Stimulated activated memory B cell treated with anti-CD40 and anti-IgM and Interleukin-4, amounts not matched to agents 10 μg/mL and 1 μg/mL and 100 μg/mL, for 72 hours (primary cell): ENCODE measurements around the gene ZFY.
A peak's percentile ranks its signal among the peaks of the same experiment; 100 is the strongest.
"Not testable (repeated sequence)": the region's sequence is repeated elsewhere in the genome, so short reads cannot be mapped to it uniquely, and the experiment has no call there.

ENCODE experiments used
- ATAC-seq: fragments of 150-1000 bp; cut with Tn5 transposase; 2 replicates; pipeline ENCODE4 v1.10.0; 2021
- H3K27ac Mint-ChIP-seq: one replicate; pipeline ENCODE4 v1.8.0; 2022; ENCODE audit warnings: mild to moderate bottlenecking, mixed read lengths
- H3K27me3 Mint-ChIP-seq: one replicate; pipeline ENCODE4 v1.8.0; 2022; ENCODE audit warnings: mixed read lengths
- H3K36me3 Mint-ChIP-seq: one replicate; pipeline ENCODE4 v1.8.0; 2022; ENCODE audit warnings: mixed read lengths
- H3K4me1 Mint-ChIP-seq: one replicate; pipeline ENCODE4 v1.8.0; 2022; ENCODE audit warnings: mixed read lengths
- H3K4me3 Mint-ChIP-seq: one replicate; pipeline ENCODE4 v1.8.0; 2022; ENCODE audit warnings: mild to moderate bottlenecking, moderate library complexity, mixed read lengths
- H3K9me3 Mint-ChIP-seq: one replicate; pipeline ENCODE4 v1.8.0; 2022; ENCODE audit warnings: mixed read lengths

ZFY gene

GRCh38 chrY:3006031-3006430 lies 70.8 kb downstream of the ZFY start:
- not testable (repeated sequence) for H3K27me3 Mint-ChIP-seq, H3K36me3 Mint-ChIP-seq, H3K9me3 Mint-ChIP-seq
- H3K4me1 Mint-ChIP-seq = peaks cover 36% of the 10 kb centered on the region
- ATAC-seq = peak; percentile 49
- peak overlapping the region; percentile 97 for H3K27ac Mint-ChIP-seq
- H3K4me3 Mint-ChIP-seq = peak overlapping the region; percentile 94

DNA sequence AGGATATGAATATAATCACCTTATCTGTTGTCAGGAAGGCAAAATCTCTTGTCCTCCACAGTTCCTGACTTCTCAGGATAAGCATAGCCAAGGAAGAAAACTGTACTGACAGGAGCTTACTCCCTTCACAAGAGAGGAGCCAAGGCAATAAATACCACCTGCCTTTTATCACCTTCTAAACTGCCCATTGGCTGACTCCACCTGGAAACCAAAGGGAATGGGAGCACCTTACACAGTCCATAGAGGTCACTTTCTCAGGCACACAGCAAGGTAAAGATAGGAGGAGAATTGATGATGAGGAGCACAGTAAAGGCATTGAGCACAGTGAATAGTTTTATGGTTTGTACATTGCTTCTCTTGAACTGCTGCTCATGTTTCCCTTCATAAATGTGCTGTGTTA lies 72.8 kb downstream of the ZFY start:
- H3K36me3 Mint-ChIP-seq = peaks cover 10% of the 10 kb centered on the region
- no peaks in the 10 kb centered on the region for H3K9me3 Mint-ChIP-seq
- peaks cover 34% of the 10 kb centered on the region for H3K4me1 Mint-ChIP-seq
- ATAC-seq = no peak
- H3K27me3 Mint-ChIP-seq = no peaks in the 10 kb centered on the region
- no peak overlapping the region for H3K4me3 Mint-ChIP-seq
- H3K27ac Mint-ChIP-seq = no peak overlapping the region

DNA sequence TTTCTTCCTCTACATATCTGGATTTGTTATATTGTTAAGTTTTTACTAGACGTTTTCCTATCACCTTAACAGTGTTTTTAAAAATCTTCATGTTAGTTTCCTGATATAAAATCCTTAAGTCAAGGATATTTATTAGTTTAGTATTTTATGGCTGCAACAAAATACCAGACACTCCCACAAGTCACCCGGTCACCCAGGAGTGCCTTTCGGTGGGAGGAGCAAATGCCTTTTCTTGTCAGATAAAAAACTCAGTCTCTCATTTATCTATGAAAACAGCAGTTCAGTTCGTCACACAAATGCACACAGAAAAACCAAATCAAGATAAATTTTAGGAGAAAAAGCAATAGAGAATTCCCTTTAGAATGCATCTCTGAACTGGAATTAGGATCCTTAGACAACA lies 77.0 kb downstream of the ZFY start:
- peaks cover 26% of the 10 kb centered on the region for H3K4me1 Mint-ChIP-seq
- no peaks in the 10 kb centered on the region for H3K9me3 Mint-ChIP-seq
- H3K36me3 Mint-ChIP-seq = peaks cover 19% of the 10 kb centered on the region
- H3K27ac Mint-ChIP-seq = no peak overlapping the region
- H3K4me3 Mint-ChIP-seq = no peak overlapping the region
- ATAC-seq = no peak
- H3K27me3 Mint-ChIP-seq = no peaks in the 10 kb centered on the region

- Mint-ChIP-seq H3K4me3 (peak overlapping the region; percentile 56), H3K4me1 (peaks cover 50% of the 10 kb centered on the region), H3K9me3 (no peaks in the 10 kb centered on the region), H3K27ac (peak overlapping the region; percentile 86), H3K27me3 (no peaks in the 10 kb centered on the region), H3K36me3 (peaks cover 14% of the 10 kb centered on the region)
- no peak for ATAC-seq
Observed at GRCh38 chrY:3016594-3016993, 81.4 kb downstream of the ZFY start.

GRCh38 chrY:3018546-3018945 lies 83.4 kb downstream of the ZFY start:
- Mint-ChIP-seq H3K27me3 (no peaks in the 10 kb centered on the region), H3K27ac (no peak overlapping the region), H3K4me1 (peaks cover 56% of the 10 kb centered on the region), H3K36me3 (peaks cover 6% of the 10 kb centered on the region), H3K9me3 (no peaks in the 10 kb centered on the region), H3K4me3 (no peak overlapping the region)
- no peak for ATAC-seq

- Mint-ChIP-seq H3K27ac (peak overlapping the region; percentile 58), H3K36me3 (peaks cover 6% of the 10 kb centered on the region), H3K9me3 (no peaks in the 10 kb centered on the region), H3K4me1 (peaks cover 61% of the 10 kb centered on the region), H3K4me3 (peak overlapping the region; percentile 36), H3K27me3 (no peaks in the 10 kb centered on the region)
- peak; percentile 56 for ATAC-seq
Observed at GRCh38 chrY:3019584-3019983, 84.4 kb downstream of the ZFY start.

GRCh38 chrY:3021176-3021575 lies 86.0 kb downstream of the ZFY start:
- H3K9me3 Mint-ChIP-seq = no peaks in the 10 kb centered on the region
- H3K4me1 Mint-ChIP-seq = peaks cover 69% of the 10 kb centered on the region
- H3K27ac Mint-ChIP-seq = no peak overlapping the region
- no peak overlapping the region for H3K4me3 Mint-ChIP-seq
- ATAC-seq = no peak
- peaks cover 6% of the 10 kb centered on the region for H3K36me3 Mint-ChIP-seq
- no peaks in the 10 kb centered on the region for H3K27me3 Mint-ChIP-seq

- Mint-ChIP-seq H3K27ac (no peak overlapping the region), H3K9me3 (no peaks in the 10 kb centered on the region), H3K27me3 (no peaks in the 10 kb centered on the region), H3K36me3 (no peaks in the 10 kb centered on the region), H3K4me1 (peaks cover 57% of the 10 kb centered on the region), H3K4me3 (no peak overlapping the region)
- no peak for ATAC-seq
Observed at GRCh38 chrY:3023606-3024005, 88.4 kb downstream of the ZFY start.

GRCh38 chrY:3025357-3025756 lies 90.2 kb downstream of the ZFY start:
- Mint-ChIP-seq H3K4me3 (no peak overlapping the region), H3K27ac (peak overlapping the region; percentile 22), H3K4me1 (peaks cover 62% of the 10 kb centered on the region), H3K9me3 (no peaks in the 10 kb centered on the region), H3K36me3 (no peaks in the 10 kb centered on the region), H3K27me3 (no peaks in the 10 kb centered on the region)
- ATAC-seq = no peak
